ENCODE results near the gene SLC29A1. TPM values are rescaled to one million over a fixed set of nuclear protein-coding genes. Genes with fewer than 3 reads are reported as not detected.
"Not testable (repeated sequence)": the region's sequence is repeated elsewhere in the genome, so short reads cannot be mapped to it uniquely, and the experiment has no call there.

Gene SLC29A1
- total RNA-seq, 1 experiment from 2014 or later: 92.8 TPM

GRCh38 chr6:44190715-44191114 is 32.7 kb upstream of the SLC29A1 start:
- H3K4me1 Mint-ChIP-seq (ENCODE audit: low read depth, unreplicated experiment): peaks cover 18% of the 10 kb centered on the region
- no peaks in the 10 kb centered on the region for H3K36me3 Mint-ChIP-seq (ENCODE audit: insufficient read depth, unreplicated experiment)
- no peak for DNase-seq
- no peak for TF ChIP-seq CTCF (IDR thresholded peaks at IDR 0.05; ENCODE audit: unreplicated experiment)
- peaks cover 34% of the 10 kb centered on the region for H3K27me3 Mint-ChIP-seq (ENCODE audit: unreplicated experiment)
- intact Hi-C loops (cut with micrococcal nuclease; ENCODE audit: unreplicated experiment): no loop called here
- H3K27ac Mint-ChIP-seq (ENCODE audit: unreplicated experiment): no peak overlapping the region
- BruUV-seq (replicated peaks): no TSS peak
- no peaks in the 10 kb centered on the region for H3K9me3 Mint-ChIP-seq (ENCODE audit: low read depth, unreplicated experiment)
- CTCF ChIA-PET: no interaction called here
- no peak overlapping the region for H3K4me3 Mint-ChIP-seq (ENCODE audit: low read depth, unreplicated experiment)

GRCh38 chr6:44192428-44193041 is 30.9 kb upstream of the SLC29A1 start:
- no peak for TF ChIP-seq CTCF (IDR thresholded peaks at IDR 0.05; ENCODE audit: unreplicated experiment)
- BruUV-seq (replicated peaks): no TSS peak
- H3K4me1 Mint-ChIP-seq (ENCODE audit: low read depth, unreplicated experiment): peaks cover 9% of the 10 kb centered on the region
- CTCF ChIA-PET: interaction anchor here (1.0 kb wide), 1 partner anchor 11 kb away, joined by 3 read pairs; no protein-coding TSS in a partner anchor
- peaks cover 23% of the 10 kb centered on the region for H3K27me3 Mint-ChIP-seq (ENCODE audit: unreplicated experiment)
- H3K36me3 Mint-ChIP-seq (ENCODE audit: insufficient read depth, unreplicated experiment): no peaks in the 10 kb centered on the region
- H3K4me3 Mint-ChIP-seq (ENCODE audit: low read depth, unreplicated experiment): no peak overlapping the region
- DNase-seq: no peak
- intact Hi-C loops (cut with micrococcal nuclease; ENCODE audit: unreplicated experiment): no loop called here
- no peaks in the 10 kb centered on the region for H3K9me3 Mint-ChIP-seq (ENCODE audit: low read depth, unreplicated experiment)
- peak overlapping the region; percentile 10 for H3K27ac Mint-ChIP-seq (ENCODE audit: unreplicated experiment)

- H3K4me1 Mint-ChIP-seq (ENCODE audit: low read depth, unreplicated experiment): peaks cover 9% of the 10 kb centered on the region
- no peaks in the 10 kb centered on the region for H3K9me3 Mint-ChIP-seq (ENCODE audit: low read depth, unreplicated experiment)
- H3K27ac Mint-ChIP-seq (ENCODE audit: unreplicated experiment): no peak overlapping the region
- H3K4me3 Mint-ChIP-seq (ENCODE audit: low read depth, unreplicated experiment): no peak overlapping the region
- H3K27me3 Mint-ChIP-seq (ENCODE audit: unreplicated experiment): peaks cover 23% of the 10 kb centered on the region
- TF ChIP-seq CTCF (IDR thresholded peaks at IDR 0.05; ENCODE audit: unreplicated experiment): no peak
- no TSS peak for BruUV-seq (replicated peaks)
- no peak for DNase-seq
- CTCF ChIA-PET: interaction anchor here (1.0 kb wide), 1 partner anchor 10 kb away, joined by 3 read pairs; no protein-coding TSS in a partner anchor
- intact Hi-C loops (cut with micrococcal nuclease; ENCODE audit: unreplicated experiment): no loop called here
- no peaks in the 10 kb centered on the region for H3K36me3 Mint-ChIP-seq (ENCODE audit: insufficient read depth, unreplicated experiment)
Measured at GRCh38 chr6:44193307-44193910, 30.0 kb upstream of the SLC29A1 start.

GRCh38 chr6:44194326-44194725 is 29.1 kb upstream of the SLC29A1 start:
- Mint-ChIP-seq H3K9me3 (ENCODE audit: low read depth, unreplicated experiment) (no peaks in the 10 kb centered on the region), H3K4me3 (ENCODE audit: low read depth, unreplicated experiment) (no peak overlapping the region), H3K27ac (ENCODE audit: unreplicated experiment) (no peak overlapping the region), H3K36me3 (ENCODE audit: insufficient read depth, unreplicated experiment) (no peaks in the 10 kb centered on the region), H3K27me3 (ENCODE audit: unreplicated experiment) (peaks cover 19% of the 10 kb centered on the region), H3K4me1 (ENCODE audit: low read depth, unreplicated experiment) (peaks cover 9% of the 10 kb centered on the region)
- DNase-seq: no peak
- intact Hi-C loops (cut with micrococcal nuclease; ENCODE audit: unreplicated experiment): no loop called here
- CTCF ChIA-PET: interaction anchor here (1.0 kb wide), 1 partner anchor 27 kb away, joined by 4 read pairs; no protein-coding TSS in a partner anchor
- no peak for TF ChIP-seq CTCF (IDR thresholded peaks at IDR 0.05; ENCODE audit: unreplicated experiment)
- BruUV-seq (replicated peaks): no TSS peak

GRCh38 chr6:44196351-44196750 is 27.0 kb upstream of the SLC29A1 start:
- intact Hi-C loops (cut with micrococcal nuclease; ENCODE audit: unreplicated experiment); H3K4me1 Mint-ChIP-seq (ENCODE audit: low read depth, unreplicated experiment); H3K27ac Mint-ChIP-seq (ENCODE audit: unreplicated experiment); H3K4me3 Mint-ChIP-seq (ENCODE audit: low read depth, unreplicated experiment); BruUV-seq (replicated peaks); CTCF ChIA-PET; DNase-seq; H3K9me3 Mint-ChIP-seq (ENCODE audit: low read depth, unreplicated experiment); H3K36me3 Mint-ChIP-seq (ENCODE audit: insufficient read depth, unreplicated experiment): not testable (repeated sequence)
- H3K27me3 Mint-ChIP-seq (ENCODE audit: unreplicated experiment): peaks cover 14% of the 10 kb centered on the region
